GM12878 (cell line): ENCODE data around the gene OR10A3.

Experiments
- BRCA1 ChIP-seq: IDR thresholded peaks from 2 replicates; pipeline ENCODE4 v1.6.1; 2011; ENCODE audit warnings: low read depth, low read length, improper control_type of control experiment
- CHD2 ChIP-seq: IDR thresholded peaks from 2 replicates; pipeline ENCODE4 v1.6.1; 2011; ENCODE audit warnings: low read depth, low read length, improper control_type of control experiment, borderline replicate concordance
- ETV6 ChIP-seq, 2 experiments: fragments of 450-650 bp in 1 of 2; IDR thresholded peaks in 1 of 2; conservative IDR thresholded peaks in 1 of 2; 2 replicates each; pipeline ENCODE4 v1.6.1; 2014; ENCODE audit warnings: antibody characterized with exemption in 1 of 2, borderline replicate concordance in 1 of 2, low read depth in 1 of 2, mild to moderate bottlenecking in 1 of 2, moderate library complexity in 1 of 2
- EZH2 ChIP-seq: IDR thresholded peaks from 2 replicates; pipeline ENCODE4 v1.6.1; 2012; ENCODE audit warnings: low read depth, mild to moderate bottlenecking, control low read depth, inconsistent platforms, low read length, borderline replicate concordance; ENCODE audit not compliant: control insufficient read depth
- MTA3 ChIP-seq: IDR thresholded peaks from 2 replicates; pipeline ENCODE4 v1.6.1; 2012; ENCODE audit warnings: low read length, inconsistent platforms, borderline replicate concordance
- POLR2A ChIP-seq: IDR thresholded peaks from 2 replicates; pipeline ENCODE4 v1.6.1; 2011; ENCODE audit warnings: low read depth, mild to moderate bottlenecking, low read length
- POLR2AphosphoS2 ChIP-seq: IDR thresholded peaks from 2 replicates; pipeline ENCODE4 v1.6.1; 2011; ENCODE audit warnings: low read depth, mild to moderate bottlenecking, low read length, improper control_type of control experiment, moderate library complexity
- POLR2AphosphoS5 ChIP-seq: IDR thresholded peaks from 2 replicates; pipeline ENCODE4 v1.6.1; 2011; ENCODE audit warnings: mild to moderate bottlenecking, low read length, inconsistent platforms
- SP1 ChIP-seq: IDR thresholded peaks from one replicate; pipeline ENCODE4 v1.6.1; 2011; ENCODE audit warnings: low read depth, low read length
- TBL1XR1 ChIP-seq: IDR thresholded peaks from 2 replicates; pipeline ENCODE4 v1.6.1; 2012; ENCODE audit warnings: low read depth, low read length, improper control_type of control experiment
- ZNF217 ChIP-seq: fragments of 450-650 bp; IDR thresholded peaks from 2 replicates; pipeline ENCODE4 v1.6.1; 2017; ENCODE audit warnings: antibody characterized with exemption, mild to moderate bottlenecking
- ZSCAN29 ChIP-seq: fragments of 450-650 bp; IDR thresholded peaks from 2 replicates; pipeline ENCODE4 v1.6.1; 2017; ENCODE audit warnings: mild to moderate bottlenecking, moderate library complexity
- ZZZ3 ChIP-seq: IDR thresholded peaks from 2 replicates; pipeline ENCODE4 v1.6.1; 2011; ENCODE audit warnings: low read depth; ENCODE audit not compliant: control insufficient read depth, insufficient read length
- TF ChIP-seq, protein P1 (sequence below), 3 experiments: IDR thresholded peaks in 2 of 3; conservative IDR thresholded peaks in 1 of 3; 2 replicates each; pipeline ENCODE4 v1.5.1; 2011; ENCODE audit warnings: low read depth in 3 of 3, low read length in 3 of 3, mild to moderate bottlenecking in 3 of 3, control low read depth in 2 of 3, moderate library complexity in 2 of 3, inconsistent platforms in 1 of 3, mixed read lengths in 1 of 3; ENCODE audit not compliant: control insufficient read depth in 2 of 3, insufficient read depth in 1 of 3; ENCODE audit errors: extremely low read depth in 1 of 3

DNA sequence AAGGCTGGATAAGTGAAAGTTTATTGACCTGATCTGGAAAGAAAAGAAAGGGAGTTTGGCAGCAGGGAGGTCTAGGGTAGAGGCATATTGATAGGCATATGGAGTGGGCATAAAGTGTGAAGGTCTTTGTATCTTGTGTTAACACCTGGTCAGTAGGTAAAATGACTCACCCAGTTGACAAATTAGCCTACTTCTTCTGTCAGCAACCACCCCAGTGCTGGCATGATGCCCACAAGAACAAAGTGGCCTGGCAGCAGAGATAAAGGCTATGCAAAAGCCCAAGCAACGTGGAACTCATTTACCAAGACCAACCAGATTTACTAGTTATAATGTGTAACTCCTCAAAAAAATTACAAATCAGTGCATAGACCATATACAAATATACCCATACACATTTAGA, 4.9 kb downstream of the OR10A3 start:
- no peak for TF ChIP-seq POLR2AphosphoS2
- TF ChIP-seq ZZZ3: no peak
- TF ChIP-seq, protein P1, sequence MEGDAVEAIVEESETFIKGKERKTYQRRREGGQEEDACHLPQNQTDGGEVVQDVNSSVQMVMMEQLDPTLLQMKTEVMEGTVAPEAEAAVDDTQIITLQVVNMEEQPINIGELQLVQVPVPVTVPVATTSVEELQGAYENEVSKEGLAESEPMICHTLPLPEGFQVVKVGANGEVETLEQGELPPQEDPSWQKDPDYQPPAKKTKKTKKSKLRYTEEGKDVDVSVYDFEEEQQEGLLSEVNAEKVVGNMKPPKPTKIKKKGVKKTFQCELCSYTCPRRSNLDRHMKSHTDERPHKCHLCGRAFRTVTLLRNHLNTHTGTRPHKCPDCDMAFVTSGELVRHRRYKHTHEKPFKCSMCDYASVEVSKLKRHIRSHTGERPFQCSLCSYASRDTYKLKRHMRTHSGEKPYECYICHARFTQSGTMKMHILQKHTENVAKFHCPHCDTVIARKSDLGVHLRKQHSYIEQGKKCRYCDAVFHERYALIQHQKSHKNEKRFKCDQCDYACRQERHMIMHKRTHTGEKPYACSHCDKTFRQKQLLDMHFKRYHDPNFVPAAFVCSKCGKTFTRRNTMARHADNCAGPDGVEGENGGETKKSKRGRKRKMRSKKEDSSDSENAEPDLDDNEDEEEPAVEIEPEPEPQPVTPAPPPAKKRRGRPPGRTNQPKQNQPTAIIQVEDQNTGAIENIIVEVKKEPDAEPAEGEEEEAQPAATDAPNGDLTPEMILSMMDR (IDR thresholded peaks at IDR 0.05 in 2 of 3, conservative IDR thresholded peaks at IDR 0.05 in 1 of 3; ENCODE audit: control insufficient read depth in 2 of 3, extremely low read depth in 1 of 3, insufficient read depth in 1 of 3, low read depth in 3 of 3, low read length in 3 of 3): no peak
- TF ChIP-seq MTA3: no peak
- no peak for TF ChIP-seq ZNF217
- TF ChIP-seq CHD2: no peak
- TF ChIP-seq EZH2: no peak
- TF ChIP-seq POLR2AphosphoS5: no peak
- TF ChIP-seq SP1: no peak
- no peak for TF ChIP-seq BRCA1
- TF ChIP-seq POLR2A: no peak
- TF ChIP-seq ZSCAN29: no peak
- TF ChIP-seq TBL1XR1: no peak
- TF ChIP-seq ETV6 (conservative IDR thresholded peaks at IDR 0.05 in 1 of 2, IDR thresholded peaks at IDR 0.05 in 1 of 2; ENCODE audit: borderline replicate concordance in 1 of 2, low read depth in 1 of 2): no peak
